ENCODE data around the gene DNAJB6.

DNA sequence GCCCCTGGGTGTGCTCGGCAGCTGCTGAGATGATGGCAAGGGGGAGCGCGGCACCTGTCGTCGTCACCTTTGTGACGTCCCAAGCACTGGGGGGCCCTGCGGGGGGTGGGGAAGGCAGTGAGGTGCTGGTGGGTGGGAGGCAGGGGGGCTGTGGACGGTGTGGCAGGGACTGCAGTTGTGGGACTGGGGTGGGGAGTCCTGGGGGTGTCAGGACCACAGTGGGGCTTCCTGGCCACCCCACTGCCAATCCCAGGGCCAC, 82.2 kb downstream of the DNAJB6 start:
- no peak for TF ChIP-seq BHLHE40 (IDR thresholded peaks at IDR 0.05; ENCODE audit: borderline replicate concordance)
- no peak for TF ChIP-seq SP1 (IDR thresholded peaks at IDR 0.05)
- no peak for TF ChIP-seq SUZ12 (IDR thresholded peaks at IDR 0.05)
- no peak for TF ChIP-seq FOXM1 (IDR thresholded peaks at IDR 0.05; ENCODE audit: borderline replicate concordance)
- TF ChIP-seq ZNF384 (IDR thresholded peaks at IDR 0.05): no peak
- TF ChIP-seq FOXK2 (IDR thresholded peaks at IDR 0.05): no peak
- TF ChIP-seq FOXA1 (IDR thresholded peaks at IDR 0.05): no peak
- no peak for TF ChIP-seq TARDBP (IDR thresholded peaks at IDR 0.05)
- TF ChIP-seq CTBP1 (IDR thresholded peaks at IDR 0.05; ENCODE audit: borderline replicate concordance): no peak
- no peak for TF ChIP-seq ARNT (IDR thresholded peaks at IDR 0.05)
- TF ChIP-seq, protein P1, sequence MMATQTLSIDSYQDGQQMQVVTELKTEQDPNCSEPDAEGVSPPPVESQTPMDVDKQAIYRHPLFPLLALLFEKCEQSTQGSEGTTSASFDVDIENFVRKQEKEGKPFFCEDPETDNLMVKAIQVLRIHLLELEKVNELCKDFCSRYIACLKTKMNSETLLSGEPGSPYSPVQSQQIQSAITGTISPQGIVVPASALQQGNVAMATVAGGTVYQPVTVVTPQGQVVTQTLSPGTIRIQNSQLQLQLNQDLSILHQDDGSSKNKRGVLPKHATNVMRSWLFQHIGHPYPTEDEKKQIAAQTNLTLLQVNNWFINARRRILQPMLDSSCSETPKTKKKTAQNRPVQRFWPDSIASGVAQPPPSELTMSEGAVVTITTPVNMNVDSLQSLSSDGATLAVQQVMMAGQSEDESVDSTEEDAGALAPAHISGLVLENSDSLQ (IDR thresholded peaks at IDR 0.05): no peak
